GM19035 (cell line): ENCODE measurements around the gene TM4SF4.
"Not testable (repeated sequence)": the region's sequence is repeated elsewhere in the genome, so short reads cannot be mapped to it uniquely, and the experiment has no call there.

Experiments used
- ATAC-seq: cut with Tn5 transposase; IDR thresholded peaks from one replicate; pipeline ENCODE4 v1.9.1; 2021; ENCODE audit not compliant: unreplicated experiment

Gene TM4SF4

GRCh38 chr3:149474250-149474817 lies at the start of gene TM4SF4:
TSS of gene TM4SF4 (plus strand) at chr3:149474697. CDS start at chr3:149474878, 181 bp downstream.
- ATAC-seq, result no peak

GRCh38 chr3:149424918-149425317 lies 49.6 kb upstream of the TM4SF4 start:
- no peak for ATAC-seq

GRCh38 chr3:149426325-149426724 lies 48.2 kb upstream of the TM4SF4 start:
- ATAC-seq, result no peak

GRCh38 chr3:149428087-149428486 lies 46.4 kb upstream of the TM4SF4 start:
- ATAC-seq, result no peak

GRCh38 chr3:149430216-149430615 lies 44.3 kb upstream of the TM4SF4 start:
- ATAC-seq, result no peak

GRCh38 chr3:149432149-149432548 lies 42.3 kb upstream of the TM4SF4 start:
- ATAC-seq, result no peak

GRCh38 chr3:149435996-149436885 lies 38.3 kb upstream of the TM4SF4 start:
- no peak for ATAC-seq

- ATAC-seq, result no peak
Observed at GRCh38 chr3:149437286-149437685, 37.2 kb upstream of the TM4SF4 start.

- no peak for ATAC-seq
Observed at GRCh38 chr3:149437710-149438109, 36.8 kb upstream of the TM4SF4 start.

- ATAC-seq, result no peak
Observed at GRCh38 chr3:149438981-149439380, 35.5 kb upstream of the TM4SF4 start.

- ATAC-seq, result no peak
Observed at GRCh38 chr3:149441642-149442041, 32.9 kb upstream of the TM4SF4 start.

- no peak for ATAC-seq
Observed at GRCh38 chr3:149442043-149442442, 32.5 kb upstream of the TM4SF4 start.

- ATAC-seq, result no peak
Observed at GRCh38 chr3:149442851-149443544, 31.5 kb upstream of the TM4SF4 start.

GRCh38 chr3:149443545-149443912 lies 31.0 kb upstream of the TM4SF4 start:
- no peak for ATAC-seq

- ATAC-seq, result not testable (repeated sequence)
Observed at GRCh38 chr3:149444867-149445266, 29.6 kb upstream of the TM4SF4 start.

- no peak for ATAC-seq
Observed at GRCh38 chr3:149448331-149448831, 26.1 kb upstream of the TM4SF4 start.

GRCh38 chr3:149449182-149449581 lies 25.3 kb upstream of the TM4SF4 start:
- no peak for ATAC-seq

GRCh38 chr3:149449799-149450198 lies 24.7 kb upstream of the TM4SF4 start:
- no peak for ATAC-seq

GRCh38 chr3:149450281-149450680 lies 24.2 kb upstream of the TM4SF4 start:
- no peak for ATAC-seq

GRCh38 chr3:149452036-149452435 lies 22.5 kb upstream of the TM4SF4 start:
- ATAC-seq, result no peak

GRCh38 chr3:149453140-149453805 lies 21.2 kb upstream of the TM4SF4 start:
- ATAC-seq, result no peak
